Hepatocyte (in vitro differentiated cells): ENCODE data around the gene PLOD2.

Experiments used
- CTCF ChIP-seq: fragments of 200-600 bp; sonication (generic); IDR thresholded peaks from 2 replicates; pipeline ENCODE4 v1.5.1; 2016; ENCODE audit warnings: antibody characterized with exemption, mild to moderate bottlenecking; ENCODE audit not compliant: poor library complexity
- EZH2 ChIP-seq: fragments of 200-600 bp; sonication (generic); IDR thresholded peaks from 2 replicates; pipeline ENCODE4 v1.6.1; 2016; ENCODE audit warnings: antibody characterized with exemption, mild to moderate bottlenecking, borderline replicate concordance
- EZH2phosphoT487 ChIP-seq: fragments of 200-600 bp; sonication (generic); IDR thresholded peaks from one replicate; pipeline ENCODE4 v1.6.1; 2018; ENCODE audit warnings: antibody characterized with exemption, mild to moderate bottlenecking, low read depth, moderate library complexity; ENCODE audit not compliant: unreplicated experiment, severe bottlenecking

GRCh38 chr3:146026547-146026946 lies 134.4 kb downstream of the PLOD2 start:
- TF ChIP-seq EZH2 (no peak), CTCF (peak; percentile 34), EZH2phosphoT487 (no peak)
